Loucy (cell line): ENCODE results near the gene G6PC1.
"Not testable (repeated sequence)": the region's sequence is repeated elsewhere in the genome, so short reads cannot be mapped to it uniquely, and the experiment has no call there.

Experiments
- H2AFZ ChIP-seq: fragments of 200-600 bp; sonication (generic); 2 replicates; pipeline ENCODE4 v1.6.0; 2016; ENCODE audit warnings: antibody characterized with exemption, mild to moderate bottlenecking, low read length, moderate library complexity
- H3F3A ChIP-seq: fragments of 200-600 bp; 2 replicates; pipeline ENCODE4 v1.6.0; 2016; ENCODE audit warnings: antibody characterized with exemption, low read depth, mild to moderate bottlenecking
- H3K27me3 ChIP-seq: fragments of 200-600 bp; sonication (generic); 2 replicates; pipeline ENCODE4 v1.6.1; 2014; ENCODE audit warnings: low read length, mild to moderate bottlenecking; ENCODE audit not compliant: insufficient read depth, poor library complexity, severe bottlenecking
- H3K36me3 ChIP-seq: fragments of 200-600 bp; sonication (generic); 2 replicates; pipeline ENCODE4 v1.6.1; 2016; ENCODE audit warnings: low read length; ENCODE audit not compliant: insufficient read depth
- H3K4me1 ChIP-seq: fragments of 200-600 bp; sonication (generic); 2 replicates; pipeline ENCODE4 v1.5.1; 2014; ENCODE audit warnings: low read length, mild to moderate bottlenecking; ENCODE audit not compliant: insufficient read depth, poor library complexity, severe bottlenecking
- H3K4me2 ChIP-seq: fragments of 200-600 bp; sonication (generic); 2 replicates; pipeline ENCODE4 v1.6.0; 2014; ENCODE audit warnings: antibody characterized with exemption, low read length, low read depth, mild to moderate bottlenecking; ENCODE audit not compliant: poor library complexity, severe bottlenecking
- H3K4me3 ChIP-seq: fragments of 200-600 bp; sonication (generic); 2 replicates; pipeline ENCODE4 v1.5.1; 2014; ENCODE audit warnings: low read length, mild to moderate bottlenecking, mixed read lengths; ENCODE audit not compliant: poor library complexity, severe bottlenecking
- H3K79me2 ChIP-seq: fragments of 200-600 bp; sonication (generic); 2 replicates; pipeline ENCODE4 v1.6.1; 2014; ENCODE audit warnings: low read length; ENCODE audit not compliant: insufficient read depth
- H3K9ac ChIP-seq: fragments of 200-600 bp; sonication (generic); 2 replicates; pipeline ENCODE4 v1.6.0; 2014; ENCODE audit warnings: mild to moderate bottlenecking, low read depth, low read length, moderate library complexity; ENCODE audit not compliant: poor library complexity, severe bottlenecking
- H3K9me2 ChIP-seq: fragments of 200-600 bp; sonication (generic); replicated peaks from 2 replicates; pipeline ENCODE4 v1.6.1; 2016; ENCODE audit warnings: low read depth, low read length, mixed read lengths
- H3K9me3 ChIP-seq: fragments of 200-600 bp; sonication (generic); 2 replicates; pipeline ENCODE4 v1.6.1; 2014; ENCODE audit warnings: mild to moderate bottlenecking, antibody characterized with exemption, low read length, low read depth; ENCODE audit not compliant: insufficient read depth
- H4K20me1 ChIP-seq: fragments of 200-600 bp; sonication (generic); 2 replicates; pipeline ENCODE4 v1.6.0; 2014; ENCODE audit warnings: antibody characterized with exemption, low read length, mild to moderate bottlenecking; ENCODE audit not compliant: insufficient read depth, poor library complexity, severe bottlenecking
- CTCF ChIP-seq: fragments of 200-600 bp; sonication (generic); conservative IDR thresholded peaks from 2 replicates; pipeline ENCODE4 v1.5.1; 2014; ENCODE audit warnings: mild to moderate bottlenecking, antibody characterized with exemption, low read length
- EZH2phosphoT487 ChIP-seq: fragments of 200-600 bp; IDR thresholded peaks from 2 replicates; pipeline ENCODE4 v1.6.1; 2018; ENCODE audit warnings: antibody characterized with exemption, mild to moderate bottlenecking, moderate library complexity, borderline replicate concordance

G6PC1 gene

GRCh38 chr17:42920106-42920900, 19.7 kb downstream of the G6PC1 start:
- Histone ChIP-seq H3K4me3 (no peak overlapping the region), H3K4me2 (no peak overlapping the region), H3K9ac (no peak overlapping the region)

GRCh38 chr17:42920922-42921321, 20.3 kb downstream of the G6PC1 start:
- no peaks in the 10 kb centered on the region for H3F3A ChIP-seq
- no peaks in the 10 kb centered on the region for H3K36me3 ChIP-seq
- no peaks in the 10 kb centered on the region for H3K27me3 ChIP-seq
- no peak overlapping the region for H3K4me2 ChIP-seq
- H3K4me1 ChIP-seq, result no peaks in the 10 kb centered on the region
- peak overlapping the region; percentile 77 for H2AFZ ChIP-seq
- H3K4me3 ChIP-seq, result no peak overlapping the region
- TF ChIP-seq CTCF (no peak), EZH2phosphoT487 (no peak)
- no peaks in the 10 kb centered on the region for H3K9me3 ChIP-seq
- H3K9ac ChIP-seq, result no peak overlapping the region
- no peaks in the 10 kb centered on the region for H4K20me1 ChIP-seq
- H3K9me2 ChIP-seq, result no peaks in the 10 kb centered on the region
- no peaks in the 10 kb centered on the region for H3K79me2 ChIP-seq

More at GRCh38 chr17:42920106-42920900, 19.7 kb downstream of the G6PC1 start:
- Histone ChIP-seq H3K9me2 (no peaks in the 10 kb centered on the region), H3F3A (no peaks in the 10 kb centered on the region), H3K36me3 (no peaks in the 10 kb centered on the region), H3K4me1 (no peaks in the 10 kb centered on the region), H3K27me3 (no peaks in the 10 kb centered on the region), H3K79me2 (no peaks in the 10 kb centered on the region), H3K9me3 (no peaks in the 10 kb centered on the region), H2AFZ (peak overlapping the region; percentile 59; the same call in 1 of the 2 replicates), H4K20me1 (no peaks in the 10 kb centered on the region)
- no peak for TF ChIP-seq CTCF
- TF ChIP-seq EZH2phosphoT487, result no peak

- TF ChIP-seq CTCF (no peak), EZH2phosphoT487 (no peak)
- Histone ChIP-seq H3K9ac (no peak overlapping the region), H3K27me3 (no peaks in the 10 kb centered on the region), H3K4me1 (no peaks in the 10 kb centered on the region), H3K36me3 (no peaks in the 10 kb centered on the region), H3K9me3 (no peaks in the 10 kb centered on the region), H2AFZ (no peak overlapping the region), H4K20me1 (no peaks in the 10 kb centered on the region), H3F3A (no peaks in the 10 kb centered on the region), H3K4me2 (no peak overlapping the region), H3K4me3 (no peak overlapping the region), H3K79me2 (no peaks in the 10 kb centered on the region), H3K9me2 (no peaks in the 10 kb centered on the region)
These were observed 21.7 kb downstream of the G6PC1 start for GRCh38 chr17:42922294-42922693.

- H3K9me3 ChIP-seq, H2AFZ ChIP-seq, H4K20me1 ChIP-seq, H3K79me2 ChIP-seq, H3K27me3 ChIP-seq, H3K4me3 ChIP-seq, H3F3A ChIP-seq, H3K4me1 ChIP-seq, H3K9ac ChIP-seq, H3K36me3 ChIP-seq, H3K4me2 ChIP-seq, H3K9me2 ChIP-seq: not testable (repeated sequence)
These were observed 22.9 kb downstream of the G6PC1 start for GRCh38 chr17:42923472-42923871.
